Tongue (tissue), 2 donors: ENCODE measurements around the gene AGAP1. TPM values are rescaled to one million over a fixed set of nuclear protein-coding genes. Genes with fewer than 3 reads are reported as not detected.

Experiments
- DNase-seq: peaks from one replicate; pipeline ENCODE4 v3.0.0-alpha.2; 2015
- total RNA-seq: library from RNA; depleted of rRNA; stranded (reverse); fragments of >200 nt; gene quantifications from one replicate; pipeline ENCODE4 v1.2.3, GENCODE V29; 2014

AGAP1 gene
- total RNA-seq, 1 donor from 2014 or later = 33.0 TPM

DNA sequence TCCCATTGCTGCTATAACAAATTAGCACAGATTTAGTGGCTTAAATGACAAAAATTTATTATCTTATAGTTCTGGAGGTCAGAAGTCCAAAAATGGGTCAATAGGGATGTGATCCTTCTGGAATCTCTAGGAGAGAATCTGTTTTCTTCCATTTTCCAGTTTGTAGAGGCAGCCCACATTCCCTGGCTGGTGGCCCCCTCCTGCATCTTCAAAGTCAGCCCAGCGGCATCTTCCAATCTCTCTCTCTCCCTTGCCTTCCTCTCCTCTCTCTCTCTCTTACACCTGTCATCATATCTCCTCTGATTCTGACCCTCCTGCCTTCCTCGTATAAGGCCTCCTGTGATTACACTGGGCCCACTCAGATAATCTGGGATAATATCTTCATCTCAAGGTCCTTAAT is 3.9 kb upstream of the AGAP1 start:
- no peak for DNase-seq

DNA sequence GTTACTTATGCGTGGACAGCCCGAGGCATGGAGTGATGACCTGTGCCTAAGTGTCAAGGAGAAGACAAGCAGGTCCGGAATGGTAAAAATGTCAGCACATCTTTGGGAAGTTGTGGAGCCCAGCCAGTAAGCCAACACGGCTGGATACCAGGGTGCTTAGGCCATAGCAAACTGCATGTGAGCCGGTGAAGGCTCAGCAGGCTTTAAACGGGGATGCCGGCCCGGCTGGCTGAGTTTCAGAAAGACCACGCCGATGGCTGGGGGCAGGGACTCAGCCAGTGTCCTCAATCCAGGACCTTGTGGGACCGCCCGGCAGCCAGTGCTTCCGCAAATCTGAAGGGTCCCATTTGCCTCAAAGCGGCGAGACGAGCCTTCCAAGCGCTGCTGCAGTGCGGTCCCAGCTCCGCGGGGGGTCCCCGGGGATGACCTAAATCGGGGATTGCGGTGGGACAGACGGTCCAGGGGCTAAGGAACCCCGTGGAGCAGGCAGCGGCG is 946 bp upstream of the AGAP1 start:
- no peak for DNase-seq

DNA sequence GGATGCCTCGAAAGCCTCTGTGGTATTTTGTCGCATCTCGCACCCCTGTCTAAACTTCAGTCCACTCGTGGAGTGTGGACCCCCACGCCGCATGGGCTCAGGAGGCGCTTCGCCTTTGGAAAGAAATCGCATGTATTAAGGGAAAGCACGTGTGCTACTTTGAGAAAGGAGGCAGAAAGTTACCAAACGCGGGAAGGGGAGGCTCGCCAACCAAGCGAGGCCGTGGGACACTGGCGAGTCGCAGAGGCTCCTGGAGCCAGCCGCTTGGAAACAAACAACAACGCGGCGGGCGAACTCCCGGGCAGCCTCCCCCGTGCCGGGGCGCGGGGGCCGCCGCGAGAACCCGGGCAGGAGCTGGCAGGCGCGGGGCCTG is 455 bp upstream of the AGAP1 start:
- peak; percentile 74 for DNase-seq

DNA sequence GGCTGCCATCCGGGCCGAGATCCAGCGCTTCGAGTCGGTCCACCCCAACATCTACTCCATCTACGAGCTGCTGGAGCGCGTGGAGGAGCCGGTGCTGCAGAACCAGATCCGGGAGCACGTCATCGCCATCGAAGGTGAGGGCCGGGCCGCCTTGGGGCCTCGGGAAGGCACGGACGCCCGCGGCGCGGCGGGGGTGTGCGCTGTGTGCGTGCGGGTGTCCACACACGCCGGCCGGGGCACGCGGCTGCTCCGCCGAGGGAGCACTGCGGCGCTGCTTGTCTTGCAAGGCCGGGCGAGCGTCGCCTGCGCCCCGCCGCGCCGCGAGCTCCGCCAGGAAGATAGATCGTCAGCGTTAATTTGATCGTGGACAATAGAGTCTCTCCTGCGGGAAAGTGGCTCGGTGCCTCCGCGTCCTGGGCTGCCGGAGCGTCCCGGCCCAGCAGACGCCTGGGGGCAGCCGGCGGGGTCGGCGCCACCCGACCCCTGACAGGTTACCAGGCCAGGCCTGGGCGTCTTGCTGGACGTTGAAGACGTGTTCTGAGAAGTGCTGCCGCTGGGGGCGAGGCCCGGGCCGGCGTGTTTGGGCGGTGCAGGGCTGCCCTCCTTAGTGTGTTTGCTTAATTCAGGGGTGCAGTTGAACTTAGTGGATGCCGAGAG is 1.0 kb downstream of the AGAP1 start:
- DNase-seq = no peak

DNA sequence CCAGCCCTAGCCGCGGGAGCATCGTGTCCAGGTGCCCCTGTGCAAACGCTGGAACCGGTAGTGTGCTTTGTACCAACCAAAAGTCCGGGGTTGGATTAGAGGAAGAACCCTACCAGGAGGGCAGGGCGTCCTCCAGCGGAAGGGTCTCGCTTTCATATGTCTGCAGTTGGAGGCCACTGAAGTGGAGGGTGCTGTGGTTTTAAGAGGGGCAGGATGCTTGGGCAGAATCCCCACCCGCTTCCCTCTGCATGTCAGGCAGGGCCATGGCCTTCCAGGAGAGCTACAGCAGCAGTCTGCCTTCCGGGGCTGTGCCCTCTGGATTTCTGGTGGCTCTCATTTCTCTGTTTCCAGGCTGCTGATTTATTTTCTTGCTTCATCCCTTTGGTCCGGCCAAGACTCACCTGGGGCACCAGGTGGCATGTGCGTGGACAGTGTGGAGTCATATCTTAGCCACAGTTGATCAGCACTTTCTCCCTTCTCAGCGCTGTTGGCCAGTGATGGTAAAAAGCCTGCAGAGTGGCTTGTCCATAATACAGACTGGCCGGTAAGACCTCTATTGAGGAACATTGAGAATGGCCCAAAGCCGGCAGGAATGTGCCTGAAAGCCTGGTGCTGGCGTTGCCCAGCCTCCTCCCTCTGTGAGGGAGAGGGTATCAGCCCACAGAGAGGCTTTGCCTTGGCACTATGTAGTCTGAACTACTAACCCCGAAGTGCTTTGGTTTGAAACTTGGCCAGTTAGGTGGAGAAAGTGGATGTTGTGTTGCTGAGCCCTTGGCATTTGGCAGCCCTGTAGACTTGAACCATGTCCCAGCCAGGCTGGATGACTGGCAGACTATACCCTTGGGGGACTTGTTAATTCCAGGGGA is 1.8 kb downstream of the AGAP1 start:
- DNase-seq = no peak

DNA sequence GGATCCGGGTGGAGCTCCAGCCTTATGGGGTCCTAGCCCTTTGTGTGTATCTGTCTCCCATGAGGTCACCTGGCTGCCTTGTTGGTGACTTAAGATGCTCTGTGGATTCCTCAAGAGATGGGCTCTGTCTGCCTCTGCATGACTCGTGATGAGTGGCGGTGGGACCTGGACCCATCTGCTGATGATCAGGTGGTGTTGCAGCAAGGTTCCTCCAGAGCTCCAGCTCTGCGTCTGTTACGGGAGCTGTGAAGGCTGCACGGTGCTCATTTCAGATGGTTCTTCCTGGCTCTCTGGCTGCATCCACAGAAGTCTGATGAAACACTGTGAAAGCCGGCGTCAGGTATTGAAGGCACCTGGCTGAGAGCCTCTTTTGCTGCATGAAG is 2.4 kb downstream of the AGAP1 start:
- no peak for DNase-seq

DNA sequence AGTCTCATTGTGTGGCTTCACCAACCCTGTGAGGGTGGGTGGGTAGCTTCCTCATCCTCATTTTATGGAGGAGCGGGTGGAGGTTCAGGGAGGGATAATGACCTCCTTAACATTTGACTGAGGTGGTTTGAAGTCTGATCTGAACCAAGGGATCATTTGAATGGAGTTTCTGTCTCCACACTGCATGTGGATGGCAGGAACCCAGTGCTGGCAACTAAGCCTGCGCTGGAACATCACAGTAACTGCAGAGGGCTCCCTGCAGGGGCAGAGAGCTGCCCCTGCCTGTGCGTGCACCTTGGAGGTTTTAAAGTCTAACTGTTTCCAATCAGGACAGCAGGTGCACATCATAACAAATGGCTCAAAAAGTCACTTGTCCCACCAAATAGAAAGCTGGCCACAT is 3.3 kb downstream of the AGAP1 start:
- DNase-seq = no peak

DNA sequence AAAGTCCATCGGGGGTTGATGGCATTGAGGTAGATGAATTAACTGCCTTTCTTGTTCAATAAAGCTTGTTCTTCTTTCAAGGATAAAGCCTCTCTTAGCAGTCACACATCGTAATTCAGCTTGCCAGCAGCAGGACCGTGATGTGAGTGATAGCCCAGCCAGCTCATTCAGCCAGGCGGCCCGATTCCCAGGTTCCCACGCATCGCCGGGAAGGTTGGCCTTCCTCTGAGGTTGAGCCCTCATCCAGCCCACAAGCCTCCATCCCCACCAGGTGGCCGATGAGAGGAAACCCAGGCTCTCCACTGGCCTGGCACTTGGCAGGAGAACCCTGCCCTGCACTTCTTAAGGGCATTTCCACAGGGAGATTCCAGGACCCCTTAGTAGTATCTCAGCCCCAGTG is 4.7 kb downstream of the AGAP1 start:
- no peak for DNase-seq

DNA sequence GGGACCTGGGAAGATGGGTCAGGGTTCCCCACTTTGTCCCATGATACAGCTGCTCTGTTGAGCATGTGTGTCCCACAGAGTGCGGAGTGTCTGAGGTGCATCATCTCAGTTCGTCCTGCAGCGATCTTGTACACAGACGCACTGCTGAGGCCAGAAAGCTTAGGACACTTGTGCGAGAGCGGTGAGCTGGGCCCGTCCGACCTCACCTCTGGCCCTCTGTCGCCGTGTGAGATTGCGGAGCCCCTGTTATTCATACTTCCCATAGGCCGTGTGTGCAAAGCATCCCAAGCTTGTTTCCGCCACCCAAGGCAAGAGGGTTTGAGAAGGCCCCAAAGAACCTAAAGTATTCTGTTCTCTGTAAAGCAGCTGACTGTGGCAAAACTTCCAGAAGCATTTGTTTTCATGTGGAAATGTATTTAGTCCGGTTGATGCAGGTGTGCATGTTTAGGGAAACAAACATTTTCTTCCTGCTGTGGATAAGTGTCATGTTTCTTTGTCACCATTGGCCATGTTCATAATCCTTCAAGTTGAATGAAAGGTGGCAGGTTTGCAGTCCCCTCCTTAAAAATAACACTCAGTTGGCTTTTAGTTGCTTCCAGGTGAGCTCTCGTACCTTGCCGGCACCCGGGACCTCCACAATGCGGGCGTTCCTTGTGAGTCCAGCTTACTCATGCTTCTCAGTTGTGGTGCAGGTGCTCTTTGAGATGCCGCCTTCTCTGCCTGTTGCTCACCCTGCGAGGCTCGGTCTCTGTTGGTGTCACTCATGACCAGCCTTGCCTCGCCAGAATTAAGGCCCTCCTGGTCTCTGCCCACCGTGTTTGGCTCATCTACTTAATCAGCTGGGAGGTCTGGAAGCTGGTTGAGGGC is 5.3 kb downstream of the AGAP1 start:
- DNase-seq = no peak

DNA sequence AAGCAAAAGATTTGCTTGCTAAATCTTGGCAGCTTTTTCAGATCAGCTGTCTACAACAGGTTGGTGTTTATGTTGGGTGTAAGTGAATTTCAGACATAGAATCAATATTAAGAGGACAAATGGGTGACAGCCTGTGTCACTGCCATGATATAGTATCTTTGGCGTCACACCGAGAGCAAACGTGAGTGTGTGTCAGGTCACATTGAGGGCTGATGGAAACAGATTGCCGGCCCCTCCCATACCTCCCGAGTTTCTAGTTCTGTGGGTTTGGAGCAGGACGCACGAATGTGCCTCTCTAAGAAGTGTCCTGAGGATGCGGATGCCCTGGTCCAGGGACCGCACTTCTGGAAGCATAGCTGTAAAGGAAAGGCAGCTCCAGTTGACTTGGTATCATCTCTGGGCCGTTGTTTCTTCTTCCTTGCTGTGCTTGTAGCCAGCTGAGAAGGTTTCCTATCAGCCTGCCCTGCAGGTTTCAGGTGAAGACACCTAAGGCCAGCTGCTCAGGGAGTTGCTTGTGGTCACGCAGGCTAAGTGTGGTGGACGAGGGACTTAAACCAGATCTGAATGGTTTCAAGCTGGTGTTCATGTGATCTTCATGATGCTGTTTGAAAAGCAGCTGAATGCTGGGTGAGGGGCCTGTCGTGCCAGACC is 6.4 kb downstream of the AGAP1 start:
- no peak for DNase-seq

DNA sequence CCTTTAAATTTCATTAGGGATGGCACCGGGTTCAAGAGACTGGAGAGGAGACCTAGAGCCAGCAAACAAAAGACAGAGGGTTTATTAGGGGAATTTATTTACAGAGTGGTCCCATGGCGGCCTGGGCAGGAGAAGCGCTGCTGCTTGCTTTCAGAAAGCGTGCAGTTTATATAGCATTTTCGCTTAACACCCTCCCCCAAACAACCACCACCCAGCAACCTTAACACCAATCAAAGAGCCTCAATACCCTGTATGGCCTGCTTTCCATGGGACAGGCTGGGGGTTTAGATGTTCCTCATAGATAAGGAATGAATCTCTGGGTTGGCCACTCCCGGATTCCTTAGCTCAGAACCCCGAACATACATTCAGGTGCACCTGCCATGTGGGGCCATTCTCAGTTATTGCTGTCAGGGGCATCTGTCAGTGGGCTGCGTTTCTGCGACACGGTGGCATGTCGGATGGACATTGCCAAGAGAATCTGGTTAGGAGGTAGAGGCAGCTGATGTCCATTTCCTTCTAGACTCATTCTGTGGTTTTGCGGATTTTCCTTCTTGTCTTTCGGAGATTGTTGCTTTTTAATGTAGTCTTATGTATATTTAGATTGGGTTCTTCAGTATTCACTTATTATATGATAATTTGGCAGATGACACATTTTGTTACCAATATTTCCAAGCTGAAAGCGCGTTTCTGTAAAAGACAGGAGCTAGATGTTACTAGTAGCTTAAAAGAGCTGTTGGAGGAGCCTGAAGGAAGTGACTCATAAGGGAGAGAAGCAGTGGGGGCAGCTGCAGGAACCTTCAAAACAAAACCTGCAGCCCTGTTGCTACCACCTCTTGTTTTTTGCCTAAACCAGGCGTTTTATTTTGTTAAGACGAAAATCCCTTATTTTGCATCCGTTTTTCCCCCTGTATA is 7.2 kb downstream of the AGAP1 start:
- DNase-seq = no peak

DNA sequence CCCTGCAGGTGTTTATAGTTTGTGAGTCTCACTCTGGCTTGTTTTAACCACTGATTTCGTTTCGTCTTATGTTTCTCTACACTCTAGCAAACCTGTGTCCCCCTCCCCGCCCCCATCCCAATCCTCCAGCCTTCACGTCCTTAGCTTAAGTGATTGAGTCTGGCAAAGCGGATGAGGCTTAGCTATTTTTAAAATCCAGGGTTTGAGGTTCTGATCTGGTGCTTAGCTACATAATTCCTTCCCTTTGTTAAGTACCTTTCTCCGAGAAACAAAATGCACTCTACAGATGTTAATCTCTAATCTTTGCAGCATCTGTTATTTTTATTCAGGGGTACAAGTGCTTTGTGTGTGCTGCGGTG is 7.8 kb downstream of the AGAP1 start:
- no peak for DNase-seq

DNA sequence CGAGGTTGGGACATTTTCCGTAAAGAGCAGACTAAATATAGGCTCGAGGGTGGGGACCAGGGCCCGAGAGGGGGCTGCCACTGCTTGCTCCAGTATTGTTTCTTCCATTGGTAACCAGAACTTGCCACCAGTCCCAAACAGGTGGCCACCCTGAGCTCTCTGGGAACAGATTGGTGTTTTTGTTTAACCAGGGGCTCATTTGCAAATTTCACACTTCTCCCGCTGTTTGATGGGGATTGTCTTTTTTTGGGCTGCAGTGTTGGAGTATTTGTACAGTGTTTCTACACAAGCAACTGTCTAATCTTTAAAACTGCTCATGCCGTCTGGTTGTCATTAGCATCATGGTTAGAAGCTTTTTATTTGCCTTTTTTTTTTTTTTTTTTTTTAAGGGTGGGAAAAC is 8.5 kb downstream of the AGAP1 start:
- no peak for DNase-seq

DNA sequence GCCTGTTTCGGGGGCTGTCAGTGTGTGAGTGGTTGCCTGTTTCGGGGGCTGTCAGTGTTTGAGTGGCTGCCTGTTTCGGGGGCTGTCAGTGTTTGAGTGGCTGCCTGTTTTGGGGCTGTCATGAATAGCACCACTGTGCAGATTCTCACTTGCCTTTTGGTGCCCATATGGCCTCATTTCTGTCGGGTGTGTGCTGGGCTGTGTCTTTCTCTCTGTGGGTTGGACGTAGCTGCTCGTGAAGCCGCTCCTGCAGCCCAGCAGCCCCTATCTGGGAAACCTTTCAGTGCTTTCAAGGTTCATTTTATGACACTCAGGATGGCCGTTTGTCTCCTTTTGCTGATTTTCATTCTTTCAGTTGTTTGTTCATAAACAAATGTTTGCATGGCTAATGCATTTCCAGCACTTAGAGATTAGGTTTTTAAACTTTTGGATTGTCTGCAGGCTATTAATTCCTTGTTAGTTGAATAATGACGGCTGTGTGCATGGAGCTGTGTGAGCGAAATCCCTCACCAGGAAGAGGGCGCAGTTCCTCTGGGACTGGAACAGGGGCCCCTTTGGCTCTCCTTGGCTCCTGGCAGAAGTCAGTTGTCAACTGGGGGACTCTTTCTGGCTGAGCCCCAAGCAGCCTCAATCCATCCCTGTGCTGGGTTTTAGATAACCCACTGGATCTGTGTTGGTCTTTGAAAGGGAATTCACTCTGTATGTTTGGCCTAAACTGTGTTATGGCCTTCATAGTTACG is 10.8 kb downstream of the AGAP1 start:
- no peak for DNase-seq

DNA sequence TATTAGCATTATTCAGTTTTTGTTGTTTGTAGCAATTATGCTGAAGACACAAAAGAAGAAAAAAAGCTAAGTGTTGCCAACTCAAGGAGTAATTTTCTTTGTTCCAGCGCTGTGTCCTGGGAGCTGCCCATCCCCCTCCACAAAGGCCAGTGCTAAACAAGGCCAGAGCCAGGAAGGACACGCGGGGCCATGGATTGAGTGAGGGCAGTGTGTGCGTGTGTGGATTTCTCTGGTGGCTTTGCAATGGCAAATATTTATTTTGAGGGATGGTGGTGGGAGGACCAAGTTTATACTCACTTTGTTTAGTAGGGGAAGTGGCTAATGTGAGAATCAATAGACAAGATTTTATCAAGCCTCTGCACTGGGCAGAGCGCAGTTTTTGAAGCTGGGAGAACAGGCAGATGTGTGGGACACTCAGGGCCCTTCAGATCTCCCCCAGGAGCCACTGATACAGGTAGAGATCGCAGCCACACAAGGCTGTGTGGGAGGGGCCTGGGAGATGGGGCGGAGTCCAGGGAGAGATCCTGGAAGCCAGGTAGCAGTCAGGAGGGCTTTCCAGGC is 11.4 kb downstream of the AGAP1 start:
- no peak for DNase-seq

DNA sequence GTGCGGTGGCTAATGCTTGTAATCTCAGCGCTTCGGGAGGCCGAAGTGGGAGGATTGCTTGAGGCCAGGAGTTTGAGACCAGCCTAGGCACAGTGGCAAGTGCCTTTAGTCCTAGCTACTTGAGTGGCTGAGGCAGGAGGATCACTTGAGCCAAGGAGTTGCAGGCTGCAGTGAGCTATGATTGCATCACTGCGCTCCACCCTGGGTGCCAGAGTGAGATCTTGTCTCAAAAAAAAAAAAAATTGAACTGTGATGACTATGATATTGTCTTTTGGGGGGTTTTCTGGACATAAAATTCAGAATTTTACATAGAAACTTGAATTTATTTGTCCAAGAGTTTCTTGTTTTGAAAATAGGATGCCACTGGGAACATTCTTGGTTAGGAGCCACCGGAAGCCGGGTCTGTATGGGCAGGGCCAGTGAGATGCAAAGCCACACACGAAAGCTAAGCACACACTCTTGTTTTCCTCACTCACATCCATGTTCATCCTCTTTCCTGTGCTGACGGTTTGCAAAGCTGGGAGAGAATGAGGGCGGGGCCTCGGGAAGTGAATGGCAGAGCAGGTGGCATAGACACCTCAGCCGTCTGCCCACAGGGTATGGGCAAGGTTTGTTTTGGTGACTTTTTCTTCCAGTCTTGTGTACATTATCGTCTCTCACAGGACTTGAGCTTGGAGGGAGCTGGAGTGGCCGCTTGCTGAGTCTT is 12.6 kb downstream of the AGAP1 start:
- no peak for DNase-seq

DNA sequence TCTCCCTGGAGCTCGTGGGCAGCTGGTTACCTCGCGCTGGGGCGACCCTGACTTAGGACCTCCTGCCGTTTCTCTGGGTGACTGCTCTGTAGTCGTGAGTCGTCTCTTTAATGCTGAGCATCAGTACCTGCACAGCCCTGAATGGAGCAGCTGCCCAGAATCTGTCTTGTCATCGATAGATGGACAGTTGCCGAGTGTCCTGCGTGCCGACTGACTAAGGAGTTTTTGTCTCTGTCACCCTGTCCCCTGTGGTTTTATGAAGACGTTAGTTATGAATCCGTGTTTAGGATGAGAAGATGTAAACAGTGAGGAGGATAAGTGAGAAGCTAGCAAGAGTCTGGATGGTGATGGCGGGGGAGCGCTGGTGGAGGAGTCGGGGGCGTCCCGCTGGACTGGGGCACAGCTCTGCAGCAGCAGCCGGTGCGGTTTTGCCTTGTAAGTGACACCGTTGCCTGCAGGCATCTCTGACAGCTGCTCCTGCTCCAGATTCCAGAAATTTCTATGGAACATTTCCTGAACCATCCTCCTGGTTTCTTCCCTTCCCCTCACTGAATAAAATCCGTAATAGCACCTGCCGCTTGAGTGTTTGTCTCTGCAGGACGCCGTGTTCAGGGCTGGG is 13.3 kb downstream of the AGAP1 start:
- DNase-seq = peak; percentile 73

DNA sequence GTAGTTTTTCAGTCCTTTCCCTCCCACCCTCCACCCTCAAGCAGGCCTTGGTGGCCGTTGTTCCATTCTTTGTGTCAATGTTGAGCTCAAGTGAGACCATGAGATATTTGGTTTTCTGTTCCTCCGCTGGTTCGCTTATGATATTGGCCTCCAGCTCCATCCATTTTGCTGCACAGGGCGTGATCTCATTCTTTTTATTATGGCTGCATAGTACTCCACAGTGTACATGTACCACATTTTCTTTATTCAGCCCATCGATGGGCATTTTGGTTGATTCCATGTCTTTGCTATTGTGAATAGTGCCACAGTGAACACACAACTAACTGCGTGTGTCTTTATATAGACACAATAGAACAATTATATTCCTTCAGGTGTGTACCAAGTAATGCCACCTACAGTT is 14.1 kb downstream of the AGAP1 start:
- DNase-seq = no peak
